ENCODE measurements around the gene EPB41. TPM values are rescaled to one million over a fixed set of nuclear protein-coding genes. Genes with fewer than 3 reads are reported as not detected.
A peak's percentile ranks its signal among the peaks of the same experiment; 100 is the strongest.

EPB41 gene
- total and polyA plus RNA-seq, 2 of the 8 experiments (the other 6 are each of a cell fraction or from before 2014, with no cell fraction given), result 36.7 to 109 TPM

GRCh38 chr1:29166291-29166878, 252.0 kb downstream of the EPB41 start:
- FAIRE-seq, result peak; percentile 13

More at GRCh38 chr1:29166291-29166878, 252.0 kb downstream of the EPB41 start:
- Histone ChIP-seq H2BK120ac (replicated peaks; ENCODE audit: low read depth, low read length) (no peak overlapping the region), H3K23me2 (ENCODE audit: low read depth, low read length) (no peaks in the 10 kb centered on the region), H2AK5ac (ENCODE audit: low read depth, low read length) (peak overlapping the region; percentile 89), H3K9me3 (ENCODE audit: insufficient read depth in 2 of 2, low read depth in 1 of 2, low read length in 1 of 2) (no peaks in the 10 kb centered on the region), H2AFZ (ENCODE audit: low read length) (no peak overlapping the region), H3K4me1 (replicated peaks in 1 of 4; ENCODE audit: control insufficient read depth in 3 of 4, insufficient read depth in 4 of 4, low read length in 3 of 4) (peaks cover 15 to 37% (median 23%) of the 10 kb centered on the region in 4 experiments), H3K36me3 (ENCODE audit: control insufficient read depth in 2 of 4, insufficient read depth in 4 of 4, low read length in 3 of 4) (peaks cover 0 to 26% (median 0%) of the 10 kb centered on the region in 4 experiments; a peak in 2 of 8 replicates), H3K27me3 (replicated peaks in 1 of 4; ENCODE audit: control insufficient read depth in 3 of 4, extremely low read depth in 1 of 4, insufficient read depth in 3 of 4, low read length in 3 of 4) (no peaks in the 10 kb centered on the region), H4K91ac (replicated peaks; ENCODE audit: insufficient read length, low read length) (no peak overlapping the region), H3K4me2 (ENCODE audit: insufficient read depth in 1 of 2, low read depth in 2 of 2, low read length in 2 of 2) (peak overlapping the region in 1 of 2 experiments; percentile 15; a peak in 1 of 4 replicates), H3K9ac (replicated peaks in 1 of 4; ENCODE audit: extremely low read depth in 1 of 4, low read depth in 3 of 4, low read length in 3 of 4) (no peak overlapping the region), H3K4ac (replicated peaks; ENCODE audit: insufficient read length, low read depth, low read length) (no peak overlapping the region), H3K18ac (ENCODE audit: extremely low read depth, low read length) (peak overlapping the region; percentile 26; the same call in 1 of the 2 replicates), H2BK20ac (ENCODE audit: low read length) (peak overlapping the region; percentile 37; the same call in 1 of the 2 replicates), H3K56ac (replicated peaks; ENCODE audit: insufficient read length, low read depth, low read length) (no peak overlapping the region), H2BK15ac (ENCODE audit: low read length) (no peak overlapping the region), H3K27ac (ENCODE audit: low read depth, low read length) (no peak overlapping the region), H2BK12ac (ENCODE audit: low read depth, low read length) (peak overlapping the region; percentile 50; the same call in 1 of the 2 replicates), H3K79me2 (ENCODE audit: control insufficient read depth in 1 of 2, insufficient read depth in 2 of 2, low read length in 2 of 2) (peaks cover 17 to 88% of the 10 kb centered on the region in 2 experiments), H4K5ac (ENCODE audit: insufficient read length, low read depth, low read length) (no peak overlapping the region), H3K23ac (ENCODE audit: insufficient read length) (no peak overlapping the region), H3K4me3 (ENCODE audit: extremely low read depth in 1 of 4, insufficient read depth in 2 of 4, low read depth in 3 of 4, low read length in 4 of 4) (no peak overlapping the region), H3K79me1 (ENCODE audit: low read depth, low read length) (peaks cover 4% of the 10 kb centered on the region), H2BK5ac (ENCODE audit: low read depth, low read length) (peak overlapping the region; percentile 82; the same call in 1 of the 2 replicates), H4K20me1 (replicated peaks in 1 of 2; ENCODE audit: control insufficient read depth in 1 of 2, insufficient read depth in 2 of 2, low read length in 2 of 2) (peaks cover 2 to 18% of the 10 kb centered on the region in 2 experiments), H4K8ac (ENCODE audit: extremely low read depth, insufficient read depth, low read length) (no peak overlapping the region), H3K14ac (ENCODE audit: insufficient read length) (no peak overlapping the region)
- no peak for DNase-seq (ENCODE audit: low read depth in 1 of 2, low spot score in 2 of 2)
- POLR2A ChIA-PET (ENCODE audit: partially characterized antibody), result interaction anchor here (0.7 to 9.0 kb wide), 10 partner anchors 8 to 48 kb away, joined by 3 to 105 read pairs (median 4); partner anchors contain the start of gene SRSF4
- CTCF ChIA-PET (ENCODE audit: partially characterized antibody), result interaction anchor here (0.7 to 2.5 kb wide), 7 partner anchors 9 to 46 kb away, joined by 3 to 13 read pairs (median 5); partner anchors contain the start of gene SRSF4
- 80% methylated on average over 9 of the region's 9 CpGs; no CpG with 5 or more reads in 1 of the 2 experiments for WGBS, 2 experiments (ENCODE audit: extremely low coverage in 1 of 2, insufficient coverage in 1 of 2, insufficient read length in 1 of 2, insufficient replicate concordance in 2 of 2, low coverage in 1 of 2, low lambda C conversion rate in 2 of 2, missing lambda C conversion rate in 1 of 2)
- peak; percentile 25; the same call in 1 of the 2 replicates for TF ChIP-seq TEAD4 (IDR thresholded peaks at IDR 0.05; ENCODE audit: low read depth, low read length)
- TF ChIP-seq SRF (IDR thresholded peaks at IDR 0.05; ENCODE audit: low read depth, low read length), result no peak
- no peak for TF ChIP-seq SIRT6 (IDR thresholded peaks at IDR 0.05; ENCODE audit: low read length)
